Astrocyte of the spinal cord (primary cell): Measurements from ENCODE around the gene ASB18.

Source experiments
- DNase-seq: peaks from one replicate; pipeline ENCODE4 v3.0.0; 2011; ENCODE audit warnings: low read depth, low spot score
- H3K4me3 ChIP-seq: 2 replicates; pipeline ENCODE4 v1.5.1; 2011; ENCODE audit warnings: low read depth, mild to moderate bottlenecking, low read length, moderate library complexity
- in situ Hi-C: cut with HindIII; loops from 2 replicates; pipeline ENCODE4 v1.10.0; 2017; ENCODE audit warnings: low sequenced_read_pairs
- TF ChIP-seq, protein P1 (sequence below): IDR thresholded peaks from 2 replicates; pipeline ENCODE4 v1.5.1; 2012; ENCODE audit warnings: low read depth, mild to moderate bottlenecking, low read length, inconsistent platforms

Gene ASB18

DNA sequence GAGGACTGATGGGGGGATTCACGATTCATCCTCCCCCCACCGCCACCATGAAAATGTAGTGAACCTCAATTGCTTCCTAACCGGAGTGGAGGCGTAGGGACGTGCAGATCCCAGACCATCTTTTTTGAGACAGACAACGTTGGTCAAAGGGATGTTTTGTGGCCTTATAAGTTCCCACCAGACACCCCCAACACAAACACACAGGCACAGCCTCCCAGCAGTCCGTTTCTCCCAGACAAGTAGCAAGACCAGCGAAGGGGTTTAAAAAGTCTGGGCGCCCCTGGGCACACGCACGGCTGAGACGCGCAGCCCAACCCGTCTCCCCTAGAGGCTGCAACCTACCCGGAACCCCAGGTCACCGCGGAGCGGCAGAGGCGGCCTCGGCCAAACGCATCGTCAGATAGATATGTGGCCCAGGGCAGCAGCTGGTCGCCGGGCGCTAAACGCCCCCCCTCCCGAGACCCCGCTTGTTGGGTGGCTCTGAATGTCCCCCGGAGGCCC is 97.4 kb downstream of the ASB18 start:
- TF ChIP-seq, protein P1, sequence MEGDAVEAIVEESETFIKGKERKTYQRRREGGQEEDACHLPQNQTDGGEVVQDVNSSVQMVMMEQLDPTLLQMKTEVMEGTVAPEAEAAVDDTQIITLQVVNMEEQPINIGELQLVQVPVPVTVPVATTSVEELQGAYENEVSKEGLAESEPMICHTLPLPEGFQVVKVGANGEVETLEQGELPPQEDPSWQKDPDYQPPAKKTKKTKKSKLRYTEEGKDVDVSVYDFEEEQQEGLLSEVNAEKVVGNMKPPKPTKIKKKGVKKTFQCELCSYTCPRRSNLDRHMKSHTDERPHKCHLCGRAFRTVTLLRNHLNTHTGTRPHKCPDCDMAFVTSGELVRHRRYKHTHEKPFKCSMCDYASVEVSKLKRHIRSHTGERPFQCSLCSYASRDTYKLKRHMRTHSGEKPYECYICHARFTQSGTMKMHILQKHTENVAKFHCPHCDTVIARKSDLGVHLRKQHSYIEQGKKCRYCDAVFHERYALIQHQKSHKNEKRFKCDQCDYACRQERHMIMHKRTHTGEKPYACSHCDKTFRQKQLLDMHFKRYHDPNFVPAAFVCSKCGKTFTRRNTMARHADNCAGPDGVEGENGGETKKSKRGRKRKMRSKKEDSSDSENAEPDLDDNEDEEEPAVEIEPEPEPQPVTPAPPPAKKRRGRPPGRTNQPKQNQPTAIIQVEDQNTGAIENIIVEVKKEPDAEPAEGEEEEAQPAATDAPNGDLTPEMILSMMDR = no peak
- peak overlapping the region; percentile 33 for H3K4me3 ChIP-seq
- DNase-seq = no peak
- in situ Hi-C loops = no loop called here

DNA sequence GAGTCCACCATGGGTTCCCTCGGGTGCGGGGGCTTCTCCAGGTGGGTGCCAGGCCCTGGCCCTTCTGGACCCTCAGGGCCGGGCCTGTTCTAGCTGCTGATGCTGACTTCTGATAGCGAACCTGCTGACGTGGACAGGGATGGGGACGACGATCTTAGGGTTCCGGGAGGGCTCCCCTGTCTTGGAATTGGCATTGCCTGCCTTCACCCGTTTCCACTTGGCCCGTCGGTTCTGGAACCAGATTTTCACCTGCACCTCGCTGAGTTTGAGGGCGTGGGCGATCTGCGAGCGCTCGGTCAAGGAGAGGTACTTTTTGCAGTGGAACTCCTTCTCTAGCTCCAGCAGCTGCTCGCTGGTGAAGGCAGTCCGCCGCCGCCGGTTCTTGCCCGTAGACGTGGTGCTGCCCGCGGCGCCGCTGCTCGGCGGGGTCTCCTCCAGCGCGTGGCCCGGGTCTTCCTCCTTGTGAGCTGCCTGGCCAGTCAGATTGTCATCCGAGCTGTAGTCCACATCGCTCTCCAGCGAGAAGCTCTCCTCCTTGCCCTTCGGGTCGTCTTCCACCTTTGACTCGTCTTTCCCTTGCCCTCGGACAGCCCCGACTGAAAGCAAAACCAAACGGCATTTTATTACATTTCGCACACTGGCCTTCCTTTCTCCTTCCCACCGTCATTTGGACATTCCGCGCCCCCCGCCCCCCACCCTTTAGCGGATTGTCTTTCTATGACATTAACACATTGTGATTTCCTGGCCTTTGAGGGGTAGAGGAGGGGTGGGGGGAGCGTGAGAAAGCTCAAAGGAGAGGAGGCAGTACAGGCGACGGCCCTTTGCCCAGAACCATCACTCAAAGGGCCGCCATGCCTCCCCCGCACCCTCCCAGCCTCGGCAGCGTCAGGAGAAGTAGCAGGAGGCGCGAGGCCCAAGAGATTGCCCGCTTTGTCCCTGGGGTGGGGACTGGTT is 98.1 kb downstream of the ASB18 start:
- TF ChIP-seq, protein P1 = no peak
- no peak for DNase-seq
- H3K4me3 ChIP-seq = peak overlapping the region; percentile 33
- in situ Hi-C loops = no loop called here

- no peak for DNase-seq
- in situ Hi-C loops = no loop called here
- TF ChIP-seq, protein P1 = no peak
- peak overlapping the region; percentile 33 for H3K4me3 ChIP-seq
These were observed 99.0 kb downstream of the ASB18 start for GRCh38 chr2:236164925-236165841.

- in situ Hi-C loops = no loop called here
- TF ChIP-seq, protein P1 = no peak
- peak overlapping the region; percentile 33 for H3K4me3 ChIP-seq
- DNase-seq = no peak
These were observed 99.8 kb downstream of the ASB18 start for GRCh38 chr2:236164201-236164924.

DNA sequence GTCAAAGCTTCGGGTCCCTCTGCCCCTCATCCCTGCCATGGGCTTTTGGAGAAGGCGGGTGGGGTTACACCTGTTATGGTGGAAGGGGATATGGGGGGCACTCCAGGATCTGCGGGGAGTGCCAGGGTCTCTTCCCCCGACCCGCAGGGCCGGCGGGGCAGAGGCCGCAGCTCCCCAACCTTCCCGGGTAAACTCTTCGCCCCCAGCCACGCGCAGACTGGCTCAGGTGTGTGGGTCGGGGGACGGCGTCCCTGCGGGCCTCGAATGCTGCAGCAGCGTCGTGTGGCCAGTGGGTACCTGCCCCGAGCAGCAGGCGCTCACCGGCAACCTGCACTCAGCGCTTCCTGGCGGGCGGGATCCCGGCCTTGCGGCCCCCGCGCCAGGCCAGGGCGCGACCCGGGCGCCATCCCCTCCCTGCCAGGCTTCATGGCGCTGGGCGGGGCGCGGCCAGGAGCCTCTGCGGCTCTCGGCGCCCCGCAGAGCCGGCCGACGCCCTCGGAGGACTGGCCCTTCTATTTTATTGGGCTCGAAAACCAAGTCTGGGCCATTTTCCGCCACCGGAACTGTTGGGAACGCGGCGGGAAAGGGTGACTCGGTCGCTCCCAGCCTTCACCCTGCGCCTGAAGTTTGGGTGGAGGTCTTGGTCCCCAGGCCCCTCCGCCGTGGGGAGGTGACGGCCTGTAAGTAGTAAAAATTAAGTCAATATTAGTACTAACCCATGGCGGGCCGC is 100.6 kb downstream of the ASB18 start:
- peak overlapping the region; percentile 33 for H3K4me3 ChIP-seq
- no peak for DNase-seq
- in situ Hi-C loops = no loop called here
- TF ChIP-seq, protein P1 = no peak
